Naive thymus-derived CD8-positive, alpha-beta T cell (primary cell): Measurements from ENCODE around the gene CTNNA1. TPM values are rescaled to one million over a fixed set of nuclear protein-coding genes. Genes with fewer than 3 reads are reported as not detected.

ENCODE experiments used
- ATAC-seq, 2 donors: fragments of 150-1000 bp; cut with Tn5 transposase in 1 of 2; sonication (Bioruptor Pico), chemical (Tn5 transposase) in 1 of 2; 1 replicate in 1 of 2; 2 replicates in 1 of 2; pipeline ENCODE4 v1.10.0; 2021; ENCODE audit warnings: mild to moderate bottlenecking in 2 of 2, moderate library complexity in 2 of 2
- POLR2A ChIA-PET: fragments of 350-600 bp; sonication (Branson Sonifier 250); formaldehyde crosslinking; loops from one replicate; lab custom pipeline; 2021; ENCODE audit warnings: antibody characterized with exemption; lab: Charles Lee
- DNase-seq, 10 donors: peaks; one replicate each; pipeline versions ENCODE4 v3.0.0 to v3.0.0-alpha.2; 2020 to 2022
- H3K27ac Mint-ChIP-seq, 10 donors: one replicate each; pipeline ENCODE4 v1.8.0; 2020 to 2022; ENCODE audit warnings: mild to moderate bottlenecking in 10 of 10, mixed read lengths in 10 of 10, moderate library complexity in 4 of 10, inconsistent platforms in 1 of 10
- H3K27me3 Mint-ChIP-seq, 5 donors: one replicate each; pipeline ENCODE4 v1.8.0; 2021 to 2022; ENCODE audit warnings: mixed read lengths in 5 of 5
- H3K36me3 Mint-ChIP-seq, 3 donors: one replicate each; pipeline ENCODE4 v1.8.0; 2020 to 2022; ENCODE audit warnings: mixed read lengths in 3 of 3, mild to moderate bottlenecking in 2 of 3, inconsistent platforms in 1 of 3
- H3K4me1 Mint-ChIP-seq, 4 donors: one replicate each; pipeline ENCODE4 v1.8.0; 2021 to 2022; ENCODE audit warnings: mixed read lengths in 4 of 4
- H3K4me3 Mint-ChIP-seq, 10 donors: one replicate each; pipeline ENCODE4 v1.8.0; 2020 to 2022; ENCODE audit warnings: mild to moderate bottlenecking in 10 of 10, mixed read lengths in 10 of 10, moderate library complexity in 6 of 10, inconsistent platforms in 1 of 10
- H3K9me3 Mint-ChIP-seq, 9 donors: one replicate each; pipeline ENCODE4 v1.8.0; 2020 to 2022; ENCODE audit warnings: mixed read lengths in 9 of 9, mild to moderate bottlenecking in 3 of 9, inconsistent platforms in 1 of 9, moderate library complexity in 1 of 9
- polyA plus RNA-seq, 3 donors: library from polyadenylated mRNA; unstranded; fragments of 300-500 nt; fragmentation: Illumina TruSeq; gene quantifications; one replicate each; pipeline ENCODE4 v1.2.3, GENCODE V29; 2021
- total RNA-seq, 8 experiments: library from RNA in 2 of 8; stranded (reverse) in 2 of 8; gene quantifications; one replicate each; pipeline ENCODE4 v1.2.3 and lab custom pipeline; 2021 to 2026

Gene CTNNA1
- total and polyA plus RNA-seq, 5 experiments from 2014 or later, result 0.34 to 5.7 (median 4.0) TPM; not detected in 1

- H3K9me3 Mint-ChIP-seq, result no peaks in the 10 kb centered on the region
- H3K4me1 Mint-ChIP-seq, result peaks cover 0 to 2% (median 0%) of the 10 kb centered on the region in 4 donors
- no peaks in the 10 kb centered on the region for H3K27me3 Mint-ChIP-seq
- no peak for DNase-seq
- no peak overlapping the region for H3K4me3 Mint-ChIP-seq
- H3K36me3 Mint-ChIP-seq, result peaks cover 0 to 5% (median 4%) of the 10 kb centered on the region in 3 donors
- POLR2A ChIA-PET, result no interaction called here
- no peak for ATAC-seq
- no peak overlapping the region for H3K27ac Mint-ChIP-seq
These were observed 182.2 kb downstream of the CTNNA1 start for GRCh38 chr5:138935466-138935865.

- Mint-ChIP-seq H3K27ac (no peak overlapping the region), H3K36me3 (peaks cover 0 to 10% (median 5%) of the 10 kb centered on the region in 3 donors), H3K27me3 (no peaks in the 10 kb centered on the region), H3K9me3 (peaks cover 0 to 8% (median 0%) of the 10 kb centered on the region in 9 donors), H3K4me3 (no peak overlapping the region), H3K4me1 (peaks cover 3 to 8% (median 4%) of the 10 kb centered on the region in 4 donors)
- POLR2A ChIA-PET, result no interaction called here
- DNase-seq (no peak), ATAC-seq (no peak)
These were observed 183.2 kb downstream of the CTNNA1 start for GRCh38 chr5:138936225-138936967.

GRCh38 chr5:138936968-138937345 lies 183.7 kb downstream of the CTNNA1 start:
- peak overlapping the region in 1 of 10 donors; percentile 85 for H3K27ac Mint-ChIP-seq
- H3K4me1 Mint-ChIP-seq, result peaks cover 3 to 8% (median 5%) of the 10 kb centered on the region in 4 donors
- no peak overlapping the region for H3K4me3 Mint-ChIP-seq
- peaks cover 0 to 14% (median 0%) of the 10 kb centered on the region in 9 donors for H3K9me3 Mint-ChIP-seq
- DNase-seq, result no peak
- H3K36me3 Mint-ChIP-seq, result peaks cover 0 to 15% (median 9%) of the 10 kb centered on the region in 3 donors
- no peaks in the 10 kb centered on the region for H3K27me3 Mint-ChIP-seq
- no peak for ATAC-seq
- POLR2A ChIA-PET, result no interaction called here

GRCh38 chr5:138937392-138938387 lies 184.5 kb downstream of the CTNNA1 start:
- POLR2A ChIA-PET, result no interaction called here
- ATAC-seq (no peak), DNase-seq (no peak)
- Mint-ChIP-seq H3K4me1 (peaks cover 3 to 8% (median 5%) of the 10 kb centered on the region in 4 donors), H3K4me3 (no peak overlapping the region), H3K27ac (peak overlapping the region in 1 of 10 donors; percentile 7), H3K36me3 (peaks cover 0 to 22% (median 12%) of the 10 kb centered on the region in 3 donors), H3K27me3 (no peaks in the 10 kb centered on the region), H3K9me3 (peaks cover 0 to 14% (median 0%) of the 10 kb centered on the region in 9 donors)

GRCh38 chr5:138938526-138938925 lies 185.3 kb downstream of the CTNNA1 start:
- peaks cover 0 to 26% (median 17%) of the 10 kb centered on the region in 3 donors for H3K36me3 Mint-ChIP-seq
- ATAC-seq (no peak), DNase-seq (no peak)
- H3K4me3 Mint-ChIP-seq, result no peak overlapping the region
- H3K9me3 Mint-ChIP-seq, result peaks cover 0 to 14% (median 0%) of the 10 kb centered on the region in 9 donors
- peaks cover 3 to 8% (median 6%) of the 10 kb centered on the region in 4 donors for H3K4me1 Mint-ChIP-seq
- peak overlapping the region in 1 of 10 donors; percentile 7 for H3K27ac Mint-ChIP-seq
- H3K27me3 Mint-ChIP-seq, result no peaks in the 10 kb centered on the region
- POLR2A ChIA-PET, result no interaction called here

GRCh38 chr5:138942066-138942465 lies 188.8 kb downstream of the CTNNA1 start:
- peaks cover 0 to 30% (median 28%) of the 10 kb centered on the region in 3 donors for H3K36me3 Mint-ChIP-seq
- peaks cover 4 to 12% (median 9%) of the 10 kb centered on the region in 4 donors for H3K4me1 Mint-ChIP-seq
- ATAC-seq (no peak), DNase-seq (no peak)
- H3K27me3 Mint-ChIP-seq, result no peaks in the 10 kb centered on the region
- POLR2A ChIA-PET, result no interaction called here
- peak overlapping the region in 1 of 10 donors; percentile 70 for H3K27ac Mint-ChIP-seq
- H3K9me3 Mint-ChIP-seq, result peaks cover 0 to 14% (median 0%) of the 10 kb centered on the region in 9 donors
- H3K4me3 Mint-ChIP-seq, result no peak overlapping the region

GRCh38 chr5:138942861-138943260 lies 189.6 kb downstream of the CTNNA1 start:
- Mint-ChIP-seq H3K36me3 (peaks cover 0 to 36% (median 32%) of the 10 kb centered on the region in 3 donors), H3K4me3 (no peak overlapping the region), H3K4me1 (peaks cover 4 to 12% (median 9%) of the 10 kb centered on the region in 4 donors), H3K27me3 (no peaks in the 10 kb centered on the region), H3K27ac (no peak overlapping the region), H3K9me3 (peaks cover 0 to 14% (median 0%) of the 10 kb centered on the region in 9 donors)
- no peak for DNase-seq
- ATAC-seq, result no peak
- POLR2A ChIA-PET, result no interaction called here

- peak overlapping the region in 1 of 10 donors; percentile 45 for H3K4me3 Mint-ChIP-seq
- peaks cover 0 to 14% (median 0%) of the 10 kb centered on the region in 9 donors for H3K9me3 Mint-ChIP-seq
- H3K27me3 Mint-ChIP-seq, result no peaks in the 10 kb centered on the region
- peak overlapping the region in 3 of 10 donors; percentile 9 to 79 (median 57) for H3K27ac Mint-ChIP-seq
- peaks cover 0 to 33% (median 32%) of the 10 kb centered on the region in 3 donors for H3K36me3 Mint-ChIP-seq
- POLR2A ChIA-PET, result no interaction called here
- H3K4me1 Mint-ChIP-seq, result peaks cover 4 to 12% (median 9%) of the 10 kb centered on the region in 4 donors
- ATAC-seq, result no peak
- no peak for DNase-seq
These were observed 190.5 kb downstream of the CTNNA1 start for GRCh38 chr5:138943599-138944173.

GRCh38 chr5:138944527-138945322 lies 191.5 kb downstream of the CTNNA1 start:
- Mint-ChIP-seq H3K27me3 (no peaks in the 10 kb centered on the region), H3K9me3 (peaks cover 0 to 14% (median 0%) of the 10 kb centered on the region in 9 donors), H3K36me3 (peaks cover 0 to 31% (median 28%) of the 10 kb centered on the region in 3 donors), H3K27ac (peak overlapping the region in 1 of 10 donors; percentile 79), H3K4me3 (no peak overlapping the region), H3K4me1 (peaks cover 4 to 12% (median 9%) of the 10 kb centered on the region in 4 donors)
- POLR2A ChIA-PET, result no interaction called here
- no peak for DNase-seq
- ATAC-seq, result no peak

GRCh38 chr5:138945421-138946240 lies 192.4 kb downstream of the CTNNA1 start:
- POLR2A ChIA-PET, result no interaction called here
- Mint-ChIP-seq H3K4me3 (no peak overlapping the region), H3K27ac (peak overlapping the region in 1 of 10 donors; percentile 79), H3K9me3 (peaks cover 0 to 14% (median 0%) of the 10 kb centered on the region in 9 donors), H3K36me3 (peaks cover 0 to 35% (median 26%) of the 10 kb centered on the region in 3 donors), H3K27me3 (no peaks in the 10 kb centered on the region), H3K4me1 (peaks cover 4 to 12% (median 8%) of the 10 kb centered on the region in 4 donors)
- DNase-seq (no peak), ATAC-seq (no peak)

- Mint-ChIP-seq H3K4me3 (no peak overlapping the region), H3K4me1 (peaks cover 0 to 10% (median 3%) of the 10 kb centered on the region in 4 donors), H3K9me3 (peaks cover 0 to 8% (median 0%) of the 10 kb centered on the region in 9 donors), H3K27ac (no peak overlapping the region), H3K27me3 (no peaks in the 10 kb centered on the region), H3K36me3 (peaks cover 0 to 35% (median 22%) of the 10 kb centered on the region in 3 donors)
- POLR2A ChIA-PET, result no interaction called here
- DNase-seq (no peak), ATAC-seq (no peak)
These were observed 193.0 kb downstream of the CTNNA1 start for GRCh38 chr5:138946241-138946623.
